Lung (tissue), 12 donors: ENCODE results near the gene SETX. TPM values are rescaled to one million over a fixed set of nuclear protein-coding genes. Genes with fewer than 3 reads are reported as not detected.

Experiments used
- ATAC-seq: fragments of 200-7000 bp; cut with Tn5 transposase; one replicate; pipeline ENCODE4 v1.9.1; 2020; ENCODE audit warnings: moderate number of reproducible peaks; ENCODE audit not compliant: insufficient read depth, low FRiP score
- DNase-seq, 3 donors: peaks; one replicate each; pipeline ENCODE4 v3.0.0-alpha.2; 2013 to 2017
- H3K27ac ChIP-seq, 2 donors: one replicate each; pipeline ENCODE4 v1.5.1; 2013; ENCODE audit warnings: mild to moderate bottlenecking in 2 of 2, moderate library complexity in 2 of 2, control low read depth in 1 of 2, inconsistent platforms in 1 of 2, low read depth in 1 of 2, low read length in 1 of 2
- H3K27me3 ChIP-seq, 3 donors: one replicate each; pipeline ENCODE4 v1.5.1; 2013; ENCODE audit warnings: low read length in 2 of 3; ENCODE audit not compliant: control insufficient read depth in 3 of 3, insufficient read depth in 3 of 3
- H3K36me3 ChIP-seq, 4 donors: one replicate each; pipeline ENCODE4 v1.5.1; 2013; ENCODE audit warnings: low read length in 4 of 4, mild to moderate bottlenecking in 1 of 4, moderate library complexity in 1 of 4; ENCODE audit not compliant: control insufficient read depth in 4 of 4, insufficient read depth in 4 of 4
- H3K4me1 ChIP-seq, 5 donors: one replicate each; pipeline ENCODE4 v1.5.1; 2013; ENCODE audit warnings: low read length in 5 of 5, mild to moderate bottlenecking in 2 of 5, moderate library complexity in 1 of 5; ENCODE audit not compliant: control insufficient read depth in 5 of 5, insufficient read depth in 5 of 5
- H3K4me3 ChIP-seq: one replicate; pipeline ENCODE4 v1.5.1; 2013; ENCODE audit warnings: mild to moderate bottlenecking, control low read depth, moderate library complexity
- H3K9ac ChIP-seq, 2 donors: one replicate each; pipeline ENCODE4 v1.5.1; 2013; ENCODE audit warnings: low read length in 2 of 2, control low read depth in 1 of 2; ENCODE audit not compliant: insufficient read depth in 1 of 2
- H3K9me3 ChIP-seq, 4 donors: one replicate each; pipeline ENCODE4 v1.5.1; 2013; ENCODE audit warnings: low read length in 3 of 4, mild to moderate bottlenecking in 1 of 4, moderate library complexity in 1 of 4; ENCODE audit not compliant: control insufficient read depth in 4 of 4, insufficient read depth in 3 of 4
- CTCF ChIP-seq: IDR thresholded peaks from 2 replicates; pipeline ENCODE4 v1.5.1; 2012; ENCODE audit warnings: mild to moderate bottlenecking; ENCODE audit errors: control extremely low read depth, extremely low read depth
- WGBS, 2 donors: extraction: QIAGEN DNeasy Blood & Tissue Kit; methylation state at CpG; one replicate each; pipeline ENCODE4 v1.1.7; 2013; 5-methylcytosine and 5-hydroxymethylcytosine counted together
- polyA plus RNA-seq, 2 donors: library from polyadenylated mRNA; stranded (reverse); fragments of 200-250 nt; gene quantifications; one replicate each; pipeline ENCODE4 v1.2.1, GENCODE V29; 2013
- total RNA-seq, 2 donors: library from RNA; depleted of rRNA in 1 of 2; stranded (reverse); fragments of >200 nt in 1 of 2; gene quantifications; one replicate each; pipeline ENCODE4 v1.2.1, GENCODE V29; 2014 to 2021
- donor health status: control.
- donor health status: control.
- donor health status: Bipolar disorder and iron deficiency.
- donor health status: healthy.
- donor health status: DM: yes; HTN: yes; CAD: no.

Gene SETX
- total and polyA plus RNA-seq, 4 donors: 14.6 to 90.0 (median 34.2) TPM

- H3K4me3 ChIP-seq: no peak overlapping the region
- ATAC-seq (no peak), DNase-seq (no peak)
- H3K27ac ChIP-seq: no peak overlapping the region
- no peak for TF ChIP-seq CTCF
- H3K27me3 ChIP-seq: no peaks in the 10 kb centered on the region
- H3K36me3 ChIP-seq: peaks cover 13 to 39% (median 33%) of the 10 kb centered on the region in 4 donors
- peaks cover 0 to 12% (median 3%) of the 10 kb centered on the region in 5 donors for H3K4me1 ChIP-seq
- H3K9ac ChIP-seq: no peak overlapping the region
- H3K9me3 ChIP-seq: peaks cover 0 to 3% (median 0%) of the 10 kb centered on the region in 4 donors
- WGBS, 2 donors: 62 to 89% methylated on average over 1 of the region's 1 CpG
Measured at GRCh38 chr9:132324425-132324824, 30.4 kb downstream of the SETX start.

GRCh38 chr9:132319421-132320110, 35.2 kb downstream of the SETX start:
- H3K9ac ChIP-seq: no peak overlapping the region
- H3K4me1 ChIP-seq: peaks cover 0 to 25% (median 5%) of the 10 kb centered on the region in 5 donors
- DNase-seq: peak in 1 of 3 donors; percentile 7
- no peak overlapping the region for H3K4me3 ChIP-seq
- H3K9me3 ChIP-seq: no peaks in the 10 kb centered on the region
- H3K27ac ChIP-seq: no peak overlapping the region
- no peak for ATAC-seq
- no peak for TF ChIP-seq CTCF
- H3K36me3 ChIP-seq: peaks cover 12 to 37% (median 24%) of the 10 kb centered on the region in 4 donors
- WGBS, 2 donors: 61 to 75% methylated on average over 4 of the region's 4 CpGs
- no peaks in the 10 kb centered on the region for H3K27me3 ChIP-seq

DNA sequence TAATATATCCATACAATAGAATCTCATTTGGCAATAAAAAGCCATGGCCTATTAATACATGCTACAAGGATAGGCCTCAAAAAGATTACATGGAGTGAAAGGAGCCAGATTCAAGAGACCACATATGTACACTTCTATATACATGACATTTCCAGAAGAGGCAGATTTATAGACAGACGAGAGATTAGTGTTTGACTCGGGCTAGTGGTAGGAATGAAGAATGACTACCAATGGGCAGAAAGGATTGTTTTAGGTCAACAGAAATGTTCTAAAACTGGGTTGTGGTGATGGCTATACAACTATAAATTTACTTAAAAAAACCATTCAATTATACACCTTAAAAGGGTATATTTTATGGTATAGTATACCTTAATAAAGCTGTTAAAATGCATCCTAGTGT, 41.9 kb downstream of the SETX start:
- peaks cover 11 to 54% (median 38%) of the 10 kb centered on the region in 4 donors for H3K36me3 ChIP-seq
- DNase-seq (no peak), ATAC-seq (no peak)
- no peak overlapping the region for H3K4me3 ChIP-seq
- no peak for TF ChIP-seq CTCF
- no peak overlapping the region for H3K9ac ChIP-seq
- H3K4me1 ChIP-seq: peaks cover 0 to 4% (median 0%) of the 10 kb centered on the region in 5 donors
- no peaks in the 10 kb centered on the region for H3K27me3 ChIP-seq
- H3K27ac ChIP-seq: no peak overlapping the region
- 86% methylated on average over 2 of the region's 2 CpGs for WGBS, 2 donors
- H3K9me3 ChIP-seq: no peaks in the 10 kb centered on the region
